VCaP (cell line): ENCODE results near the gene ZNF664.

Experiments
- H3K27ac ChIP-seq: fragments of 450-650 bp; 2 replicates; pipeline ENCODE4 v1.5.1; 2017
- CTCF ChIP-seq: fragments of 450-650 bp; conservative IDR thresholded peaks from 2 replicates; pipeline ENCODE4 v1.5.1; 2017; ENCODE audit warnings: mild to moderate bottlenecking, moderate library complexity

ZNF664 gene

GRCh38 chr12:124037331-124037730 is 64.3 kb downstream of the ZNF664 start:
- no peak overlapping the region for H3K27ac ChIP-seq

GRCh38 chr12:124039276-124039675 is 66.3 kb downstream of the ZNF664 start:
- no peak overlapping the region; the same call in 1 of the 2 replicates for H3K27ac ChIP-seq
- TF ChIP-seq CTCF = no peak

More at GRCh38 chr12:124037331-124037730, 64.3 kb downstream of the ZNF664 start:
- no peak for TF ChIP-seq CTCF

GRCh38 chr12:124040291-124040690 is 67.3 kb downstream of the ZNF664 start:
- no peak overlapping the region for H3K27ac ChIP-seq

GRCh38 chr12:124040737-124041136 is 67.7 kb downstream of the ZNF664 start:
- TF ChIP-seq CTCF = no peak

More at GRCh38 chr12:124040291-124040690, 67.3 kb downstream of the ZNF664 start:
- no peak for TF ChIP-seq CTCF

GRCh38 chr12:124041907-124042306 is 68.9 kb downstream of the ZNF664 start:
- no peak overlapping the region for H3K27ac ChIP-seq
- TF ChIP-seq CTCF = no peak

More at GRCh38 chr12:124040737-124041136, 67.7 kb downstream of the ZNF664 start:
- H3K27ac ChIP-seq = no peak overlapping the region

GRCh38 chr12:124044021-124044420 is 71.0 kb downstream of the ZNF664 start:
- TF ChIP-seq CTCF = no peak
- no peak overlapping the region for H3K27ac ChIP-seq

- no peak overlapping the region for H3K27ac ChIP-seq
- no peak for TF ChIP-seq CTCF
Measured at GRCh38 chr12:124044809-124045321, 71.8 kb downstream of the ZNF664 start.
